DMS114 treated with DMSO at 0.1 percent for 48 hours (cell line): ENCODE measurements around the gene KCNJ9.
A peak's percentile ranks its signal among the peaks of the same experiment; 100 is the strongest.

Experiments used
- DNase-seq: peaks from one replicate; lab custom pipeline; 2025; ENCODE audit not compliant: unreplicated experiment; lab: John Stamatoyannopoulos, UW

Gene KCNJ9

DNA sequence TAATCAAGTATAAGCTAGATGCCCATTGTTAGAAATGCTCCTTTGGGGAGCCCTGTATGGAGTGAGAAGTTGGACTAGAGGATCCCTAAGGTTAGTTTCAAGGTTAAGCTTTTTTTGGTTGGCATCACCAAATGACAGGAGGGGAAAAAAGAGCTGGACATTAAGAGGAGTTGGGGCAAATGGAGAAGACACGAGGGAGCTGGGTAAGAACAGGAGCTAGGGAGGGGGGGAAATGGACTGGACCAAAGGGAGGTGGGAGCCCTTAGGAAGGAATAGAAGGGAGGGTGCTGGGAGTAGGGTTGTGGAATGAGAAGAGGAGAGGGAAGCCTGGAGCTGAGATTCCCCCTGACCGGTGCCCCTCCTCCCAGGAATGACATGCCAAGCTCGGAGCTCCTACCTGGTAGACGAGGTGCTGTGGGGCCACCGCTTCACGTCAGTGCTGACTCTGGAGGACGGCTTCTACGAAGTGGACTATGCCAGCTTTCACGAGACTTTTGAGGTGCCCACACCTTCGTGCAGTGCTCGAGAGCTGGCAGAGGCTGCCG lies 5.9 kb downstream of the KCNJ9 start:
- no peak for DNase-seq

DNA sequence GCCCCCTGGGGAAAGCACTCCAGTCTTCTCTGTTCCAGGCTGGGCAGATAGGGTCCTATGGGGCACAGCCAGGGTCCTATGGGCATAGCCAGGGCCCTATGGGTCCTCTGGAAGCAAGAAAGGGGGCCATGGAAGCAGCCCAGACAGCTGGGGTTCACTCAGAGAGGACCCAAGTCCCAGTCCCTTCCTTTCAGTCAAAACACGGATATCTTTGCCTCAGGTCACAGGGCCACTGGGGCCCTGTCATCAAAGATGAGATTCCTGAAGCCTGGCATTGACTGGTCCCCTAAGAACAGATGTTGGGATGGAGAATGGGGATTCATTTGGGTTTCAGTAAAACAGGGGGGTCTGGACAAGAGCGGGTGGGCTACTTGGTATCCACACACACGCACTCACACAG lies 8.5 kb downstream of the KCNJ9 start:
- no peak for DNase-seq

DNA sequence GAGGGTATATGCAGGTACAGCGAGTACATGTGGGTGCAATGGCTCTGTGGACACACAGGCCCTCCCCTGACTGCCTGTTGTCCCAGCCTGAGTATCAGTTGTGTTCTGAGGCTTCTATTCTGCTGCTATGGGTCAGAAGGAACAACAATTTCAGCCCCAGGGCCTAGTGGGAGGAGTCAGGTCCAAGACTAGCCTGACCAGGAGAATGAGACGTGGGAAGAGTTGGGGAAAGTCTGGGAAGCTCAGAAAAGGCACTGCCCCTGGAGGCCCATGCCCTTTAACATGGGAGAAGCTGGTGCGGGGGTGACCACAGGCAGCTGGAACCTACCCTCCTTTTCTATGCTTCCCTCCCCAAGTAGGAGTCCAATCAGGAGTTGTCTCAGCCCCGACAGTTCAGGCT lies 9.4 kb downstream of the KCNJ9 start:
- no peak for DNase-seq

DNA sequence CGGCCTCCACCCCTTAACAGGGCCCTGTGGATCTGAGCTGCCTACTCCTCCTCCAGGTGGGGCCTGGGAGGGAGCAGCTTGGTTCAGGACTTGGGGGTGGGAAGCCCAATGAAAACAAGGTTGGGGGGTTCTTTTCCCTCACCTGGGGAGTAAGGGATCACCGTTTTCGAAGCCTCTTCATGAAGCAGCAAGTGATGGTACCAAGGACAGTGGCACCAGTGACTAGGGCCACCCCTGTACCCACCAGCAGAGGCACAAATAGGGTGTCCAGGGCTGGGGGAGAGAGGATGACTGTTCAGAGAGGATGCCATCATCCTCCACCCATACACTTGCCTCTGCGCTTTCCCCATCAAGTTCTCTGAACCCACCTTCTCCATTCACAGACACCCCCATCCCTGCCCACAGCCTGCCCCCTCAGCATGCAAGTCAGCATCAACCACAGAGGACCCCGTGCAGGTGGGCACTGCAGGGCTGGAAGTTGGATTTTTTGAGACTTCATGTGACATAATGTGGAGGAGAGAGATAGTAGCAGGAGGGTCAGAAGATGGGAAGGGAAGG lies 10.4 kb downstream of the KCNJ9 start:
- DNase-seq = no peak

DNA sequence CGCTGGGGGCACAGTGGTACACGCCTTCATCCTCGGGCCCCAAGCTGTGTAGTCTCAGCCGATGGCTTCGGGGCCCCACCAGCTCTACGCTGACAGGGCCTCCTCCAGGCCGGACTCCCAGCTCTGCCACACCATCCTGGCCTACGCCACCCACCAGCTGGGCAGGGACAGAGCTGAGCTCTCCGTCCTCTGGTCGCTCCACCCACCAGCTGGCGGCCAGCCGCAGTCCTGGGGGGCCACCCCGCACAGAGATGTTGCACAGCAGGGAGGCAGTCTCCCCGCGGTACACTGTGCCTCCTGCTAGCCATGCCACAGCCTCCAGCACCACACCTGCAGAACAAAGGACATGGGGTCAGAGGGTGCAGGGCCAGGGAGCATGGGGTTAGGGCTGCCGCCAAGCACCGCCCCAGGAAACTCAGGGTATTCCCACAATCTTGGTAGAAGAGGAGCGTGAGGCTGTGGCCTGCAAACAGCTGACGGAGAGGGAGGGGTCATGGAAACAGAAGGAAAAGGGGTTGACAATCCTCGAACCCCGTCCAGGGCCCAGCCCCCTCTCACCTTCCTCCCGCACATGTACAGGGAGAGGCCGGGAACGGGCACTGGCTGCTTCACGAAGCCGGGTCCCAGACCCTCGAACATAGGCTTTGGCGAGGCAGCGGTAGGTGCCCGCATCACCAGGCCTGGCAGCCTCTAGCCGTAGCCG lies 11.2 kb downstream of the KCNJ9 start:
- DNase-seq = no peak

DNA sequence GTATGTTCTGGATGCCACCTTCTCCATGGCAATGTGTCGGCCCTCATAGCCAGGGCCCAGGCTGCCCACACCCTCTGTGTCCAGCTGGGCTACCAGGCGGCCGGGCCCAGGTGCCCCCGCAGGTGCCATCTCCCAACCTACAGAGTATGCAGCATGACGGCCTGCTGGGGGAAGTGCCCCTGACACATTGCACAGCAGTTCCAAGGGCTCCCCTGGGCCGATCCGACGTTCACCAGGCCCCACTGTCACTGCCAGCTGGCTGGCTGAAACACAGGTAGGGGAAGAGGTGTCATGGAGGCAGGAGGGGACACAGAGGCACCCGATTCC lies 11.7 kb downstream of the KCNJ9 start:
- DNase-seq = no peak

DNA sequence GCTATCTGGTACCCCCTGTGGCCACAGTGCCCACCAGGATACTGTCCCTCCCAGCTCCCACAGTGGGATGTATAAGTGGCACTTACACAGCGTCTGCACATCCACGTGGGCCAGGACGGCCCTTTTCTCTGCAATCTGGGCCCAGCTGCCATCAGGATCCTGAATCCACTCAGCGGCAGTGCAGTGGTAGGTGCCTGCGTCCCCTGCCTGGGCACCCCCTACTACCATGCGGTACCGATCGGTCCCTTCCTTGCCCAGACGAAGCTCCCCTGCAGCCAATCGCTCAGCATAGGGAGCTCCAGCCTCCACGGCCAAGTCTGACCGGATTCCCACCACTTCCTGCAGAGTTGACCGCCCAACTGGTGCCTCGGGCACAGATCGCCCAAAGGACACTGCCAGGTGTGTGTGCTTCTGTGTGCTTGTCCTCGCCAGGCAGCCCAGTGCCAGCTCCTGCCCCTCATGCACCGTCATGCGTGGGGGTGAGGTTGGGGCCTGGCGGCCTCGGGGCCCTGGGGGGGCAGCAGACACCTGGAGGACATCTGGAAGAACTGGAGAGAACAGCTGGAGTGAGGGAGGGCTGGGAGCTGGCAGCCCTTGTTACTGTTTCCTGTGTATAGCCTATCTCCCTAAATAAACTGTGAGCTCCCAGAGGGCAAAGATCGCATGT lies 12.4 kb downstream of the KCNJ9 start:
- no peak for DNase-seq

DNA sequence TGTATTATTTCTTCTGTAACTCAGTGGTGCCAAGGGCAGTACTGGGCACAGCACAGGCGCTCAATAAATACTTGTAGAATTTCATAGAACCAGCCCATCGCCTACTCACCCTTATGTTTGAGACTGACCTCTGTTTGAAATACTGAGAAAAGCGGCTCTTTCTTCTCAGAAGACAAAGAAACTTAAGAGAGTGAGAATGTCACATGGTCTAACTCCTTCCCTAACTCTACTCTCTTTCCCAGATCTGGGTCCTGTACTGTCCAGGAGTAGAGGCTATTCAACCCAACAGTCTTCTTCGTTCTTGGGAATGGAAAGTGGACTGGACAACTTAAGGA lies 12.9 kb downstream of the KCNJ9 start:
- DNase-seq = no peak

DNA sequence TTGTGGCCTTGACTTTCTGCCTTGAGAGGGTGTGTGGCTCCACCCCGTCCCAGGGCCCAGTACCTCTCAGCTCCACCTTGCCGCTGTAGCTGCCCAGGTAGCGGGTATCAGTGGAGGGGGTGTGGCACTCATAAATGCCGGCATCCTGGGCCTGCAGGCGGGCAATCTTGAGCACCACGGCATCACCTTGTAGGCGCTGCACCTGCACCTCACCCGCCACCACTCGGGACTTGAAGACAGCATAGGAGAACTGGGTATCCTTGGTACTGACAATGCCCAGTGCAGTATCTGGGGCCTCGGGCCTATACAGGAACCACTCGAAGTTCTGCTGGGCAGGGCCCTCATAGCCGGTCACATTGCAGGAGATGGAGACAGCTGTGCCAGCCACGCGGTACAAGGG lies 13.5 kb downstream of the KCNJ9 start:
- DNase-seq = no peak

DNA sequence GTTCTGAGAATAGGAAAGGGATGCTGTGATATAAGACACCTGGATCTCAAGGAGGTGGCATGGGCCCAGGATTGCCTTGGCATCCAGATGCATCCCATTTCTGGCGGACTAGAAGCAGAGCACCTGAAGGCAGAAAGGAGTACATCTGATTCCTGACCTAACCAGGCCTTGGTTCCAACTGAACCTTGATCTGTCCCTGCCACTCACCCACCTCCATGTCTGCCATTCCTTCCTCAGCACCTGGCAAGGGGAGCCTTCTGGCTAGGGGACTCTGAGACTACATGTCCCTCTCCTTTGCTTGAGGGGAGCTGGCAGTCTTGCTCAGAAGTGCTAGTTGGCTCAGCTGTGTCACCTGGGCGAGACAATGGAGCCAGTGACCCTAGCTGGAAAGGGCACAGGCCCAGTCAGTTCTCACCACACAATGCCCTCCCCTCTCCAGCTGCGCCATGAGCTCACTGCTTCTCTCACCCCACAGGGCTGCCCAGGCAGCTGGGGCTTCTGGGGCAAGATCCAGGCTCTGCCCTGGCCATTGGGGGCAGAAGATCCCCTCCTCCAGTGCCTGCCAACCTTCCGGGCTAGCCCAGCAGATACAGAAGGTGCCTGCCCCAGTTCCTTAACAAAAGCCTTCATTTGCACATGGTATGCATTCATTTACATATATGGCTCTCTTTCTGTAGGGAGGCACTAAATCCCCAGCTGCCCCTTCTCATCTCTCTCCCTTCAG lies 14.2 kb downstream of the KCNJ9 start:
- DNase-seq = no peak

DNA sequence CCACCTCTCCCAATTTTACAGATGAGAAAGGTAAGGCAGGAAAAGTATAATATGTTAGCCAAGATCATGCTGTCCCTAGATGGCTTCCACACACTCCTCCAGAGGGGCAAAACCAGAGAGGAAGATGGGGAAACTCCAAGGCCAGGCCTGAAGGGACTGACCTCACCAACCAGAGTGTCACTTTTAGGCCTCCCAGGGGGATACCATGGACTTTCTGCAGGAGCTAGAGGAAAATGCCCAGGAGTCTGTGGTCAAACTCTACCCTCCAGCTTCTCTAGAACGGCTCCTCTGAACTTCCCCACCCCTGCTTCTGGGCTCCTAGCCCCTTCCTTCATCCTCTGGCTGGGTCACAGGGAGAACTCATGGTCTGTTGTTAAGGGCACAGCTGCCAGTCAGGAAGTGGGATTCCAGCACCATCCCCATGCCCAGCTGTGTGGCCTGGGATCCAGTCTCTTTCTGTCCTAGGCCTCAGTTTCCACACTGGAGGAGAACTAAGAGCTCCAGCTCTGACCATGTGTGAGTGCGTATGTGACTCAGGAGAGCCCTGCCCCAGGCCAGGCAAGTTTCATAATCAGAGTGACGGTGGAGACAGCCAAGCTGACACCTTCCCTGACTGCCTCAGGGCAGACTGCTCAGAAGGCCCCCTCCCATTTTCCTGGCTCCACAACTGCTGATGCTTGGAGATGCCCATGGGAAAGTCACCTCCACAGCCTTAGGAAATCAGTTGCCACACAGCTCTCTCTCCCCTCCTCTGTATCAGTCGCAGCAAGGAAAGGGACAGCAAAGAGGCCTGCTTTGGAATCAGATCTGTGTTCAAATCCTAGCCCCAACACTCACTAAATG lies 15.2 kb downstream of the KCNJ9 start:
- no peak for DNase-seq

DNA sequence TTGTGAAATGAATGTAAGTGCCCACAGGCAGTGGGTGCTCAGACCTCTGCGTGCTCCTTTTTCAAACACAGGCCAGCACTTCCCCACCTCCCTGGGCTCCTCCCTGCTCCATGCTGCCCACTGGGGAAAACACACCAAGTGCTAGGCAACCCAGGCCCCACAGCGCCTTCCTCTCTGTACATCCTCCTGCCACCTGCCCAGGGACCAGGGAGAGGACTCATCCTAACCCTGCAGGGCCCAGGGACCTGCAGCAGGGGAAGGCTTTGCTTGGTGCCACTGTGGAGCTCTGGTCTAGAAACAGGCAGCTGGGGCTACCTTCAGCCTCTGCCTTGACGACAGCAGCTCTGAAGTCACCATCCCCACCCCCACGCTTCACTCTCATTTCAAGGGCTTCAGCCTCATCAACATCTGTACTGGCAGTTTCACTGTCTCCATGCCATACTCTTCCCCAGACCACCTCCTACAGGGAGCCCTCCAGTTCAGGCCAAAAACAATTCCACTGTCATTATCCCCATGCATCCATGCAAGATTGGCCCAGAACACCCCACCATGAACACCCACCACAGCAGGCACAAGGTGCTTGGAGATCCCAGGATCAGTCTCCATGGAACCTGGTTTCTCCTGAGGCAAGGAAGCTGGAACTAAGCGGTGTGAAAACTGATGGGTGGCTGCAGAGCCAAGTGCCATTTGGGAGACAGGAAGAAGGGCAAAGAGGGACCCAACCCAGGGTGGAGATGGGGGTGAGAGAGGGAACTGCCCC lies 16.0 kb downstream of the KCNJ9 start:
- no peak for DNase-seq

DNA sequence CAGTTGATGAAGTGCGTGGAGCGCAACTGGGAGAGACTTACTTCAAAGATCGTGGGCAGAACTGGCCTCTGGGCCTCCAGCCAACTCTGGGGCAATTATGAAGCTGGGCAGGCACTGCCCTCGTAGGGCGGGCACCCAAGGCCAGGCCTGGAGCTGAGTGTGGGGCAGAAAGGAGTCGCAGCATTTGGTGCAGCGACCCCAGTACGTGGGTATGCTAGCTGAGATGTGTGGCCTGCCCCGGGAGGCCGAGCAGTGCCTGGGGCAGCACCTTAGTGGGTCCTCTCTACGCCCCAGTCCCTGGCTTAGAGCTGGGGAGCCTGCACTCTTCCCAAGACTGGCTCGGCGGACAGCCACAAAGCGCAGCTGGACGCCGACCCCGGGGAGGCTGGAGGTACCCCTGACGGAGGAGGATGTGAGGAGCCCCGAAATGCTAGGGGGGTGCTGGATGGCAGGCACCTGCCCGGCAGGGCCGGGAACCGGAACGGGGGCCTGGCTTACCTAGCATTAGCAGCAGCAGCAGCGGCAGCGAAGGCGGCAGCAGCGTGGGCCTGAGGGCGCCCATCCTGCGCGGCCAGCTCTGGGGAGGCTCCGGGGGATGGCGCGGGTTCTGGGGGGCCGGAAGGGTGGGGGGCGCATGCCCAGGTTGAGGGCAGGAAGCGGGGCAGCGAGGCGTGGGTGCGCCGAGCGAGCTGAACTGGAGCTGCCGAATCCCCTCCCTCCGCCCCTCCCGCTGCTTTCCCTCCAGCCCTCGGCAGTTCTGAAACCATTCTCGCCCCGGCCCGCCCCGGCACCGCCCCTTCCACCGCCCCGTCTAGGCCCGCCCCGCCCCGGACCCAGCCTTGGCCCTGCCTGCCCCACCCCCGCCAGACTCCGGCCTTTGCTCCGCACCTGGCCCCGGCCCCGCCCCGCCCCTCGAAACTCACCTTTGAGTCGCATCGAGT lies 16.8 kb downstream of the KCNJ9 start, which contains the start of gene IGSF8:
Gene IGSF8 (minus strand): TSS at position 709 of the 941 bp plus-strand sequence. CDS start 147 bp downstream, at position 562.
- peak; percentile 75 for DNase-seq

DNA sequence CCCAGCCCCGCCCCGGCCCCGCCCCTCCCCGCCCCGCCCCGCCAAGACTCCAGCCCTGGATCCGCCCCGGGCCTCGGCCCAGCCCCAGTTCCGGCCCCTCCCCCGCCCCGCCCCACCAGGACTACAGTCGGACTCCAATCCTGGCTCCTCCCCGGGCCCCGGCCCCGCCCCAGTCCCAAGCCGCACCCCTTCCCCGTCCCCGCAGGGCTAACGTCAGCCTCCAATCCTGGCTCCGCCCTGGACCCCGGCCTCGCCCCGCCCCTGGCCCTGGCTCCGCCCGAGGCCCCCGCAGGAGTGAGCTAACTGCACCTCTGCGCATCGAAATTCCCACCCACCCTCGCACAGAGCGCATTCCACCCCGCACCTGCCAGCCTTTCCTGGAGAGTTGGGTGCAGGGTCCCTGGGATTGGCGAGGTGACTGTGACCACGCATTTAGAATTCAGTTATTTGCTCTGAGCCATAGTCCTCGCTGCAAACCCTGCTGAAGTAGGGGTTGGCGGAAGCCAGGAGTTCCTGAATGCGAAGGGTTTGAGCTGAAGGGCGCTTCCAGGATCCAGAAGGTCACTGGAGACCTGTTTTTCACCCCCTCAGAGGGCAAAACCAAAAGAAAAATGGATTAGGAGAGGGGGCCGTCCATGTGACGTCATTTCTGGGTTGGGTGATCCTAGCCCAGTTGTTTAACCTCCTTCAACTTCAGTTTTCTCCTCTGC lies 17.7 kb downstream of the KCNJ9 start:
- DNase-seq = peak; percentile 92

DNA sequence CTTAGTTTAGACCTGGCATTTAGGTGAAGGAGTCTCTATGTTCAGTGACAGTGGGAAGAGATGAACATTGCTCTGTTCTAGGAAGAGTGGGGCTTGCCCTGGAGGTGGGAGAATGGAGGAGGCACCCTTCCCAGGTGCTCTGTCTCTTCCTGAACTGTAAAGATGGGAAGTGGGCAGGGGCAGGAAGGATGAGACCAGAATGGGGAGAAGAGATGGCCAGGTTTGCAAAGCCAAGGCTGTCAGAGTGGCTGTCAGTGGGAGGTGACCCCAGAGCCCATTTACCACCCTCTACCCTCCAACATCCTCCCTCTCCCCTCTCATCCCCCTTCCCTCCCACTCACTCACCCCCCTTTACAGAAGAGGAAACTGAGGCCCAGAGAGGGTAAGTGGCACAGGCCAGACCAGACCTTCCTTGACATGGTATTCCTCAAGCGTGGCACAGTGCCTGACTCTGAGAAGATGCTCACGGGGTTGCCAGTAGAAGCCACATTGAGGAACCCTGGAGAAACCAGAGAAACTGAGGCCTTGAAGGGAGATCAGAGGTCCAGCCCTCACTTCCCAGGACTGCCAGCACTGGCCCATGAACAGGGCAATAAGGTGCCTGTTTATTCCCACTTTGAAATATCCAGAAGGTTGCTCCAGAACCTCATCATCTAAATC lies 18.5 kb downstream of the KCNJ9 start:
- no peak for DNase-seq

DNA sequence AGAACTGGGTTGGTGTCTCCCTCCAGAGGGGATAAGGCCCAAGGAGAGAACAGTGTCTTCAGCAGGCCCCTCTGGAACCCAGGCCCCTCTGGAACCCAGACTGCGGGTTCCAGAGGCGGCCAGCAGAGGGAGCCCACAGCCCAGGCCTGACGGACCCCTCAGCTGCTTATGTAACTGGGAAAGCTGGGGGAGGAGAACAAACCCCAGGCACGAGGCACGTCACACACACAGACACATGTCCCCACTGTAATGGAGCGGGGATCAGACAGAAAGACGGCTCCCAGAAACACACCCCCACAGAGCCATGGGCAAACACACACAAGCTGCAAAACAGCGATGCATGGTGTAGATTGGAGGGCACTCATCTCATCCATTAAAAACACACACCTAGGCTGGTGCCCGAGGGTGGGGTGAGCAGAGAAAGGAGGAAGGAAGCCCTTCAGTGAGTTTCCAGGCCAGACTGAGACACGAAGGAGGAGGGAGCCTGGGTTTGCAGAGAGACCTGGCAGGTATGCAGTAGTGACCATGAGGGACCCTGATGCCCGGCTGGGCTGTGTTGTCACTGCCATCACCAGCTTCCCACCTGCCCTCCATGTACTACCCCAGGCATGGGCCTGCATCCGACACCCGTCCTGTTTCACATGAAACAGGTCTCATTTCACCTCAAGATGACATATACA lies 19.8 kb downstream of the KCNJ9 start:
- peak; percentile 90 for DNase-seq
